B cell (primary cell): ENCODE data around the gene ABHD2.

ENCODE experiments used
- EZH2 ChIP-seq: IDR thresholded peaks from 2 replicates; pipeline ENCODE4 v1.6.1; 2012; ENCODE audit warnings: borderline replicate concordance, low read depth, mild to moderate bottlenecking, moderate library complexity, low read length; ENCODE audit not compliant: insufficient read depth, poor library complexity, severe bottlenecking
- TF ChIP-seq, protein P1 (sequence below): fragments of 200-600 bp; IDR thresholded peaks from one replicate; pipeline ENCODE4 v1.8.0; 2022; ENCODE audit warnings: antibody characterized with exemption, mild to moderate bottlenecking

DNA sequence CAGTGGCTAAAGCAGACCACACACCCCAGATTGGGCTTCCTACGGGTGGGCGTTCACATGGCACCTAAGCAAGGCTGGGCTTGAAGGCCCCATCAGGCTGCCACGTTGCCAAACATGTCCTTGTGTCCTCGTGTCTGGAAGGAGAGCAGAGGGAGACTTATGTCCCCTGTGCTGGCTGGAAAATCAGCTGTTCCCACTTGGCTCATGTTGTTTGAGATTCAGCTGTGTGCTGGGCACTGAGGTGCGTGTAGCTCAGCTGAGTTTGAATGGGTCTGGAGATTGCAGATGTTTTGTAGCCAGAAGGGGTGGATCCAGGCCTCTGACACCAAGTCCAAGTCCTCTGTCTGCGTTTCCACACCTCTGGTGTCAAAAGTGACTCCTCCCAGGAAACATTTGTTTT, 98.5 kb downstream of the ABHD2 start:
- TF ChIP-seq, protein P1, sequence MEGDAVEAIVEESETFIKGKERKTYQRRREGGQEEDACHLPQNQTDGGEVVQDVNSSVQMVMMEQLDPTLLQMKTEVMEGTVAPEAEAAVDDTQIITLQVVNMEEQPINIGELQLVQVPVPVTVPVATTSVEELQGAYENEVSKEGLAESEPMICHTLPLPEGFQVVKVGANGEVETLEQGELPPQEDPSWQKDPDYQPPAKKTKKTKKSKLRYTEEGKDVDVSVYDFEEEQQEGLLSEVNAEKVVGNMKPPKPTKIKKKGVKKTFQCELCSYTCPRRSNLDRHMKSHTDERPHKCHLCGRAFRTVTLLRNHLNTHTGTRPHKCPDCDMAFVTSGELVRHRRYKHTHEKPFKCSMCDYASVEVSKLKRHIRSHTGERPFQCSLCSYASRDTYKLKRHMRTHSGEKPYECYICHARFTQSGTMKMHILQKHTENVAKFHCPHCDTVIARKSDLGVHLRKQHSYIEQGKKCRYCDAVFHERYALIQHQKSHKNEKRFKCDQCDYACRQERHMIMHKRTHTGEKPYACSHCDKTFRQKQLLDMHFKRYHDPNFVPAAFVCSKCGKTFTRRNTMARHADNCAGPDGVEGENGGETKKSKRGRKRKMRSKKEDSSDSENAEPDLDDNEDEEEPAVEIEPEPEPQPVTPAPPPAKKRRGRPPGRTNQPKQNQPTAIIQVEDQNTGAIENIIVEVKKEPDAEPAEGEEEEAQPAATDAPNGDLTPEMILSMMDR: no peak
- TF ChIP-seq EZH2: no peak
